Sigmoid colon (tissue), 7 donors: Measurements from ENCODE around the gene DGKA. TPM values are rescaled to one million over a fixed set of nuclear protein-coding genes. Genes with fewer than 3 reads are reported as not detected.

ENCODE experiments used
- DNase-seq: peaks from one replicate; pipeline ENCODE4 v3.0.0-alpha.2; 2019
- H3K27ac ChIP-seq, 4 donors: fragments of 200-600 bp; sonication (generic); one replicate each; pipeline ENCODE4 v1.5.1; 2016 to 2019; ENCODE audit warnings: mild to moderate bottlenecking in 1 of 4
- H3K27me3 ChIP-seq, 3 donors: fragments of 200-600 bp; sonication (generic); one replicate each; pipeline ENCODE4 v1.5.1; 2019; ENCODE audit warnings: mild to moderate bottlenecking in 1 of 3
- H3K36me3 ChIP-seq, 4 donors: fragments of 200-600 bp; sonication (generic); one replicate each; pipeline ENCODE4 v1.5.1; 2016 to 2019
- H3K4me1 ChIP-seq, 4 donors: fragments of 200-600 bp; sonication (generic); one replicate each; pipeline ENCODE4 v1.5.1; 2017 to 2019
- H3K4me3 ChIP-seq, 4 donors: fragments of 200-600 bp; sonication (generic); one replicate each; pipeline ENCODE4 v1.5.1; 2017 to 2019; ENCODE audit warnings: mild to moderate bottlenecking in 2 of 4, moderate library complexity in 1 of 4
- H3K9me3 ChIP-seq, 4 donors: fragments of 200-600 bp in 3 of 4; sonication (generic) in 3 of 4; one replicate each; pipeline versions ENCODE4 v1.5.1 to v1.6.1; 2013 to 2019
- EP300 ChIP-seq, 4 donors: sonication (generic); formaldehyde crosslinking; IDR thresholded peaks; one replicate each; pipeline ENCODE4 v1.6.1; 2017; ENCODE audit warnings: antibody characterized with exemption in 4 of 4
- POLR2A ChIP-seq, 2 donors: fragments of 450-650 bp; IDR thresholded peaks; one replicate each; pipeline ENCODE4 v1.6.1; 2016; ENCODE audit warnings: antibody characterized with exemption in 2 of 2, mild to moderate bottlenecking in 2 of 2, moderate library complexity in 2 of 2
- POLR2AphosphoS5 ChIP-seq, 4 donors: sonication (generic); formaldehyde crosslinking; IDR thresholded peaks; one replicate each; pipeline ENCODE4 v1.6.1; 2017; ENCODE audit warnings: antibody characterized with exemption in 4 of 4
- WGBS, 2 donors: extraction: QIAGEN DNeasy Blood & Tissue Kit; methylation state at CpG; one replicate each; pipeline ENCODE4 v1.1.7; 2013; 5-methylcytosine and 5-hydroxymethylcytosine counted together
- intact Hi-C: fragments of 100-400 bp; cut with DNase I; formaldehyde crosslinking; loops from one replicate; pipeline ENCODE4 v1.15.1; 2023
- polyA plus RNA-seq, 3 donors: library from polyadenylated mRNA; stranded (reverse); fragments of 200-250 nt; gene quantifications; one replicate each; pipeline ENCODE4 v1.2.3, GENCODE V29; 2013
- total RNA-seq, 4 donors: library from RNA; depleted of rRNA; stranded (reverse); fragments of >200 nt; gene quantifications; one replicate each; pipeline ENCODE4 v1.1.0, GENCODE V29; 2016
- TF ChIP-seq, protein P1 (sequence below), 4 experiments: fragments of 450-650 bp in 3 of 4; fragments of 200-600 bp in 1 of 4; IDR thresholded peaks; one replicate each; pipeline ENCODE4 v1.5.1; 2016 to 2019; ENCODE audit warnings: antibody characterized with exemption in 4 of 4, mild to moderate bottlenecking in 3 of 4, moderate library complexity in 2 of 4
- donor health status: healthy with polysubstance abuse.
- donor health status: Bipolar disorder and iron deficiency.
- donor health status: healthy.

DGKA gene
- total and polyA plus RNA-seq, 7 donors, result 21.4 to 97.8 (median 44.4) TPM

DNA sequence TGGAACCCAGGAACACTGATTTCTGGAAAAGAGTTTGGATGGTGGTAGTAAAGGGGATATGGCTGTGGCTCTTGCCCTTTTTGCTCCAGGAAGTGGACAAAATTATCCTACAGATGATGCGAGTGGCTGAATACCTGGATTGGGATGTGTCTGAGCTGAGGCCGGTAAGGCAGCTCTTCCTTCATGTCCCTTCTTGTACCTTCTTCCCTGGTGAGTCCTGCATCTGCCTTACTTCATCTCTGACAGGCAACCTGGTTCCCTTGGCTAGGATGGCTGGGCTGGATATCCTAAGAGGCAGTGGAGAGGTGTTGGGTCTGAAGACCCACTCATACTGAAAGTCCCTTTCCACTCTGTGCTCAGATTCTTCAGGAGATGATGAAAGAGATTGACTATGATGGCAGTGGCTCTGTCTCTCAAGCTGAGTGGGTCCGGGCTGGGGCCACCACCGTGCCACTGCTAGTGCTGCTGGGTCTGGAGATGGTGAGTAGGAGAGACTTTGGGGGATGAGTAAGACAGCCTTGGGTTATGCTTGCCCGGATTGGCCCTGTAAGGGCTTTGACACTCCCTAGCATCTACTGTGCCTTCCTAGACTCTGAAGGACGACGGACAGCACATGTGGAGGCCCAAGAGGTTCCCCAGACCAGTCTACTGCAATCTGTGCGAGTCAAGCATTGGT is 8.0 kb downstream of the DGKA start:
- Histone ChIP-seq H3K27ac (no peak overlapping the region), H3K36me3 (peaks cover 0 to 16% (median 2%) of the 10 kb centered on the region in 4 donors), H3K4me1 (peaks cover 0 to 13% (median 7%) of the 10 kb centered on the region in 4 donors), H3K27me3 (no peaks in the 10 kb centered on the region), H3K9me3 (no peaks in the 10 kb centered on the region), H3K4me3 (no peak overlapping the region)
- 91 to 95% methylated on average over 8 of the region's 8 CpGs for WGBS, 2 donors
- no peak for DNase-seq
- intact Hi-C loops, result no loop called here
- TF ChIP-seq, protein P1, sequence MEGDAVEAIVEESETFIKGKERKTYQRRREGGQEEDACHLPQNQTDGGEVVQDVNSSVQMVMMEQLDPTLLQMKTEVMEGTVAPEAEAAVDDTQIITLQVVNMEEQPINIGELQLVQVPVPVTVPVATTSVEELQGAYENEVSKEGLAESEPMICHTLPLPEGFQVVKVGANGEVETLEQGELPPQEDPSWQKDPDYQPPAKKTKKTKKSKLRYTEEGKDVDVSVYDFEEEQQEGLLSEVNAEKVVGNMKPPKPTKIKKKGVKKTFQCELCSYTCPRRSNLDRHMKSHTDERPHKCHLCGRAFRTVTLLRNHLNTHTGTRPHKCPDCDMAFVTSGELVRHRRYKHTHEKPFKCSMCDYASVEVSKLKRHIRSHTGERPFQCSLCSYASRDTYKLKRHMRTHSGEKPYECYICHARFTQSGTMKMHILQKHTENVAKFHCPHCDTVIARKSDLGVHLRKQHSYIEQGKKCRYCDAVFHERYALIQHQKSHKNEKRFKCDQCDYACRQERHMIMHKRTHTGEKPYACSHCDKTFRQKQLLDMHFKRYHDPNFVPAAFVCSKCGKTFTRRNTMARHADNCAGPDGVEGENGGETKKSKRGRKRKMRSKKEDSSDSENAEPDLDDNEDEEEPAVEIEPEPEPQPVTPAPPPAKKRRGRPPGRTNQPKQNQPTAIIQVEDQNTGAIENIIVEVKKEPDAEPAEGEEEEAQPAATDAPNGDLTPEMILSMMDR (IDR thresholded peaks at IDR 0.05), result no peak
- TF ChIP-seq POLR2AphosphoS5 (IDR thresholded peaks at IDR 0.05), result no peak
- no peak for TF ChIP-seq EP300 (IDR thresholded peaks at IDR 0.05)
- TF ChIP-seq POLR2A (IDR thresholded peaks at IDR 0.05), result no peak

DNA sequence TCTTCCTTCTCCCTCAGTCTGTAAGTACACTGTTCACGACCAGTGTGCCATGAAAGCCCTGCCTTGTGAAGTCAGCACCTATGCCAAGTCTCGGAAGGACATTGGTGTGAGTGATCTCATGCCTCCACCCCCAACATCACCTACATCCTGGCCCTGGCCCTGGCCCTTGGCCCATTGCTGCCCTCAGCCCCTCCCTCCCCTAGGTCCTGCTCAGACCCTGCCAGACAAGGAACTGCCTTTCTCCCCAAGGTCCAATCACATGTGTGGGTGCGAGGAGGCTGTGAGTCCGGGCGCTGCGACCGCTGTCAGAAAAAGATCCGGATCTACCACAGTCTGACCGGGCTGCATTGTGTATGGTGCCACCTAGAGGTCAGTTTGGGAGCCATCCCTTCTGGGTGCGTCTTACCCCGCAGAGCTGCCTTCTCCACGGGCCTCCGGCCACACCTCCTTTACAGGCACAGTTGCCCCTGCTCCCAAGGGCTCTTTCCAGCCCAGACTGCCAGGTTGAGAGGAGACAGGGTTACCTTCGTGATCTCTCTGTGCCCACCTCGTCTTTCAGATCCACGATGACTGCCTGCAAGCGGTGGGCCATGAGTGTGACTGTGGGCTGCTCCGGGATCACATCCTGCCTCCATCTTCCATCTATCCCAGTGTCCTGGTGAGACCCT is 9.2 kb downstream of the DGKA start:
- peak overlapping the region; percentile 14 to 59 (median 54) for H3K27ac ChIP-seq
- peaks cover 0 to 12% (median 7%) of the 10 kb centered on the region in 4 donors for H3K4me1 ChIP-seq
- H3K9me3 ChIP-seq, result no peaks in the 10 kb centered on the region
- H3K4me3 ChIP-seq, result peak overlapping the region in 3 of 4 donors; percentile 10 to 19 (median 19)
- DNase-seq, result peak; percentile 93
- TF ChIP-seq, protein P1 (IDR thresholded peaks at IDR 0.05), result peak; percentile 78 to 90 (median 84)
- no peak for TF ChIP-seq POLR2AphosphoS5 (IDR thresholded peaks at IDR 0.05)
- no peak for TF ChIP-seq POLR2A (IDR thresholded peaks at IDR 0.05)
- 13 to 18% methylated on average over 18 of the region's 18 CpGs for WGBS, 2 donors
- no peaks in the 10 kb centered on the region for H3K27me3 ChIP-seq
- intact Hi-C loops, result loop anchor here (1.0 kb wide), 1 partner anchor 201 kb away; no protein-coding TSS in a partner anchor
- peaks cover 0 to 24% (median 2%) of the 10 kb centered on the region in 4 donors for H3K36me3 ChIP-seq

DNA sequence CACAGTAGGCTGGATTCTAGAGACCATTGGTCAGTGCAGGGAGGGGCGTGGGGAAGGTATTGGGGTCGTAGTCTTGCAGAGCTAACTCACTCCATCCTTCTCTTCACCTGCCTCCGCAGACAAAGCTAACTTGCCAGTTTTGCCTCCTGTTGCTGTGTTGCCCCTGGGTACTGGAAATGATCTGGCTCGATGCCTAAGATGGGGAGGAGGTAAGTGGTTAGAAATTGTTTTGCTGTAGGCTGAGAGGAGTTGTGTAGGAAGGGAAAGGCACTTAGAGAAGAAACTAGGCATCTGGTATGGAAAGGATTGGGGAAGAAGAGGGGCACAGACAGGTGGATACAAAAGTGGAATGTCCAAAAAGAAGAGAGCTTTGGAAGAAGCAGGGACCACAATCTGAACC is 11.1 kb downstream of the DGKA start:
- Histone ChIP-seq H3K27me3 (no peaks in the 10 kb centered on the region), H3K4me3 (no peak overlapping the region), H3K27ac (no peak overlapping the region), H3K9me3 (no peaks in the 10 kb centered on the region), H3K4me1 (peaks cover 0 to 10% (median 7%) of the 10 kb centered on the region in 4 donors), H3K36me3 (peaks cover 0 to 33% (median 4%) of the 10 kb centered on the region in 4 donors)
- intact Hi-C loops, result no loop called here
- 90 to 92% methylated on average over 4 of the region's 4 CpGs for WGBS, 2 donors
- TF ChIP-seq POLR2A (IDR thresholded peaks at IDR 0.05) (no peak), POLR2AphosphoS5 (IDR thresholded peaks at IDR 0.05) (no peak), EP300 (IDR thresholded peaks at IDR 0.05) (no peak)
- TF ChIP-seq, protein P1 (IDR thresholded peaks at IDR 0.05), result no peak
- no peak for DNase-seq

DNA sequence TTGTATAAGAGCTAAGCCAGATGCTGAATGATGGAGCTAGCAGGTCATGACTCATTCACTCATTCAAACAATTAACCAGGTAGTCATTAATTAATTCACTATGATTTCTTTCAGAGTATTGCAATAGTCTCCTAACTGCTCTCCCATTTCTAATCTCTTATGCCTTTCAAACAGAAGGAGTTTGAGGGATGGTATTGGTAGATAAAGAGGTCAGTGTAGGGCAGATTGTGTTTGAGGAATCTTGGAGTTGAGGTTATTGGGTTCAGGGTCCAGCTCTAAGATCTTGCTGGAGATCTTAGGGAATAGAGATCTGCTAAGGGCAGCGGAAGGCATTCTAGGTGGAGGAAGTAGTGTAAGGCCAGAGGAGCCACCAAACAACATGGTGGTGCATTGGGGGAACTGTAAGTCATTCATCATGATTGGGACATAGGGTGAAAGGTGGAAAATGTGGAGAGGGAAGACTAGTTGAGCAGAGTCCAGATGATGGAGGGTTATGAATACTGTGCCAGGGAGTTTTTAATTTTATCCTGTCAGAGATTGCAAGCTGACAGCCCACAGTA is 11.7 kb downstream of the DGKA start:
- WGBS, 2 donors, result 97 to 98% methylated on average over 1 of the region's 1 CpG
- no peak for DNase-seq
- intact Hi-C loops, result no loop called here
- H3K4me3 ChIP-seq, result no peak overlapping the region
- TF ChIP-seq POLR2AphosphoS5 (IDR thresholded peaks at IDR 0.05) (no peak), POLR2A (IDR thresholded peaks at IDR 0.05) (no peak), EP300 (IDR thresholded peaks at IDR 0.05) (no peak)
- TF ChIP-seq, protein P1 (IDR thresholded peaks at IDR 0.05), result no peak
- H3K36me3 ChIP-seq, result peaks cover 0 to 33% (median 2%) of the 10 kb centered on the region in 4 donors
- no peaks in the 10 kb centered on the region for H3K9me3 ChIP-seq
- no peaks in the 10 kb centered on the region for H3K27me3 ChIP-seq
- H3K27ac ChIP-seq, result no peak overlapping the region
- peaks cover 0 to 10% (median 7%) of the 10 kb centered on the region in 4 donors for H3K4me1 ChIP-seq
